Mesenchymal stem cell (in vitro differentiated cells and primary cell): ENCODE data around the gene ITPKB.

ENCODE experiments used
- DNase-seq: peaks from one replicate; pipeline ENCODE4 v3.0.0-alpha.2; 2013
- H2AFZ ChIP-seq: one replicate; pipeline ENCODE4 v1.6.1; 2013; ENCODE audit warnings: low read depth, mild to moderate bottlenecking, control low read depth, inconsistent platforms, low read length, moderate library complexity
- H2AK5ac ChIP-seq: 2 replicates; pipeline ENCODE4 v1.6.1; 2013; ENCODE audit warnings: low read length, moderate library complexity, mild to moderate bottlenecking, inconsistent platforms; ENCODE audit not compliant: severe bottlenecking
- H2BK120ac ChIP-seq: one replicate; pipeline ENCODE4 v1.6.1; 2013; ENCODE audit warnings: low read depth, mild to moderate bottlenecking, inconsistent platforms, low read length, moderate library complexity
- H2BK12ac ChIP-seq, 2 experiments: one replicate each; pipeline ENCODE4 v1.6.1; 2013; ENCODE audit warnings: inconsistent platforms in 2 of 2, low read length in 2 of 2, mild to moderate bottlenecking in 2 of 2, moderate library complexity in 2 of 2, control low read depth in 1 of 2
- H2BK15ac ChIP-seq: one replicate; pipeline ENCODE4 v1.6.1; 2013; ENCODE audit warnings: mild to moderate bottlenecking, low read depth, inconsistent platforms; ENCODE audit not compliant: poor library complexity, severe bottlenecking
- H2BK5ac ChIP-seq: 2 replicates; pipeline ENCODE4 v1.6.1; 2013; ENCODE audit warnings: low read depth, mild to moderate bottlenecking, low read length, control low read depth, inconsistent platforms; ENCODE audit not compliant: poor library complexity, severe bottlenecking
- H3K14ac ChIP-seq, 2 experiments: one replicate each; pipeline ENCODE4 v1.6.1; 2013; ENCODE audit warnings: inconsistent platforms in 2 of 2, low read length in 2 of 2, control low read depth in 1 of 2, mild to moderate bottlenecking in 1 of 2, moderate library complexity in 1 of 2
- H3K18ac ChIP-seq, 2 experiments: one replicate each; pipeline ENCODE4 v1.6.1; 2013; ENCODE audit warnings: inconsistent platforms in 2 of 2, low read length in 2 of 2, control low read depth in 1 of 2, low read depth in 1 of 2, mild to moderate bottlenecking in 1 of 2
- H3K23ac ChIP-seq, 2 experiments: one replicate each; pipeline ENCODE4 v1.6.1; 2013; ENCODE audit warnings: inconsistent platforms in 2 of 2, low read length in 2 of 2, mild to moderate bottlenecking in 2 of 2, moderate library complexity in 2 of 2, control low read depth in 1 of 2
- H3K27ac ChIP-seq: 2 replicates; pipeline ENCODE4 v1.5.1; 2013; ENCODE audit warnings: mild to moderate bottlenecking, moderate library complexity, low read length, control low read depth, inconsistent platforms; ENCODE audit not compliant: poor library complexity, severe bottlenecking
- H3K27me3 ChIP-seq, 2 experiments: 2 replicates each; pipeline versions ENCODE4 v1.6.1 to v1.7.0; 2013; ENCODE audit warnings: low read length in 2 of 2, mild to moderate bottlenecking in 2 of 2, moderate library complexity in 2 of 2, control low read depth in 1 of 2, inconsistent platforms in 1 of 2; ENCODE audit not compliant: control insufficient read depth in 1 of 2, insufficient read depth in 1 of 2
- H3K36me3 ChIP-seq, 2 experiments: 2 replicates each; pipeline versions ENCODE4 v1.6.1 to v1.7.0; 2013; ENCODE audit warnings: low read length in 2 of 2, control low read depth in 1 of 2, inconsistent platforms in 1 of 2, low read depth in 1 of 2, mild to moderate bottlenecking in 1 of 2; ENCODE audit not compliant: insufficient read depth in 2 of 2, control insufficient read depth in 1 of 2
- H3K4ac ChIP-seq, 2 experiments: one replicate each; pipeline ENCODE4 v1.6.1; 2013; ENCODE audit warnings: inconsistent platforms in 2 of 2, low read length in 2 of 2, mild to moderate bottlenecking in 2 of 2, moderate library complexity in 2 of 2, control low read depth in 1 of 2, low read depth in 1 of 2
- H3K4me1 ChIP-seq: 2 replicates; pipeline ENCODE4 v1.6.1; 2013; ENCODE audit warnings: low read depth, low read length, control low read depth; ENCODE audit not compliant: control insufficient read depth, insufficient read depth
- H3K4me2 ChIP-seq: 2 replicates; pipeline ENCODE4 v1.6.1; 2013; ENCODE audit warnings: low read length, mild to moderate bottlenecking, inconsistent platforms; ENCODE audit not compliant: poor library complexity, severe bottlenecking
- H3K4me3 ChIP-seq, 2 experiments: 2 replicates each; pipeline versions ENCODE4 v1.5.1 to v1.7.0; 2013; ENCODE audit warnings: low read length in 2 of 2, mild to moderate bottlenecking in 2 of 2, control low read depth in 1 of 2, low read depth in 1 of 2; ENCODE audit not compliant: insufficient read depth in 1 of 2
- H3K79me1 ChIP-seq: replicated peaks from 2 replicates; pipeline ENCODE4 v1.6.1; 2013; ENCODE audit warnings: mild to moderate bottlenecking, control low read depth, low read length, inconsistent platforms; ENCODE audit not compliant: poor library complexity, severe bottlenecking
- H3K9ac ChIP-seq: 2 replicates; pipeline ENCODE4 v1.7.0; 2013; ENCODE audit warnings: mild to moderate bottlenecking, low read length, moderate library complexity
- H3K9me3 ChIP-seq: 2 replicates; pipeline ENCODE4 v1.7.0; 2013; ENCODE audit warnings: mild to moderate bottlenecking, low read length; ENCODE audit not compliant: control insufficient read depth
- H4K8ac ChIP-seq: one replicate; pipeline ENCODE4 v1.6.1; 2013; ENCODE audit warnings: inconsistent platforms, mild to moderate bottlenecking, low read length, moderate library complexity
- H4K91ac ChIP-seq: one replicate; pipeline ENCODE4 v1.6.1; 2013; ENCODE audit warnings: mild to moderate bottlenecking, low read length, inconsistent platforms
- WGBS: methylation state at CpG from one replicate; pipeline ENCODE4 v1.1.7; 2013; ENCODE audit warnings: mixed read lengths; 5-methylcytosine and 5-hydroxymethylcytosine counted together

ITPKB gene

GRCh38 chr1:226741009-226741408, 1.9 kb upstream of the ITPKB start:
- no peak overlapping the region for H3K4me3 ChIP-seq
- no peak overlapping the region for H3K4me2 ChIP-seq
- no peak overlapping the region for H2BK12ac ChIP-seq
- H4K91ac ChIP-seq = no peak overlapping the region
- no peaks in the 10 kb centered on the region for H3K27me3 ChIP-seq
- no peak overlapping the region for H3K9ac ChIP-seq
- peaks cover 11% of the 10 kb centered on the region for H3K79me1 ChIP-seq
- WGBS = 76% methylated on average over 3 of the region's 3 CpGs
- H3K4ac ChIP-seq = no peak overlapping the region
- peaks cover 8 to 9% of the 10 kb centered on the region in 2 experiments for H3K36me3 ChIP-seq
- no peak overlapping the region for H3K18ac ChIP-seq
- H2AFZ ChIP-seq = no peak overlapping the region
- H3K9me3 ChIP-seq = no peaks in the 10 kb centered on the region
- H3K4me1 ChIP-seq = peaks cover 10% of the 10 kb centered on the region
- H2BK15ac ChIP-seq = no peak overlapping the region
- no peak overlapping the region for H4K8ac ChIP-seq
- no peak overlapping the region for H2BK120ac ChIP-seq
- H2BK5ac ChIP-seq = no peak overlapping the region
- no peak overlapping the region for H2AK5ac ChIP-seq
- DNase-seq = no peak
- H3K27ac ChIP-seq = no peak overlapping the region
- H3K23ac ChIP-seq = no peak overlapping the region
- H3K14ac ChIP-seq = no peak overlapping the region

GRCh38 chr1:226739696-226740065, 599 bp upstream of the ITPKB start:
- H2BK12ac ChIP-seq = no peak overlapping the region
- H2AK5ac ChIP-seq = no peak overlapping the region
- no peak overlapping the region for H3K23ac ChIP-seq
- no peaks in the 10 kb centered on the region for H3K9me3 ChIP-seq
- no peak overlapping the region for H4K8ac ChIP-seq
- H2BK5ac ChIP-seq = no peak overlapping the region
- H3K9ac ChIP-seq = peak overlapping the region; percentile 92
- H3K79me1 ChIP-seq = peaks cover 21% of the 10 kb centered on the region
- H3K27me3 ChIP-seq = no peaks in the 10 kb centered on the region
- no peak overlapping the region for H3K4ac ChIP-seq
- no peak overlapping the region for H3K27ac ChIP-seq
- no peak overlapping the region for H2BK15ac ChIP-seq
- no peak overlapping the region for H3K18ac ChIP-seq
- H3K4me1 ChIP-seq = peaks cover 17% of the 10 kb centered on the region
- no peak overlapping the region for H2BK120ac ChIP-seq
- H3K4me2 ChIP-seq = no peak overlapping the region
- peak overlapping the region in 1 of 2 experiments; percentile 94 for H3K4me3 ChIP-seq
- H4K91ac ChIP-seq = no peak overlapping the region
- H3K14ac ChIP-seq = no peak overlapping the region
- H2AFZ ChIP-seq = no peak overlapping the region
- H3K36me3 ChIP-seq = peaks cover 18 to 22% of the 10 kb centered on the region in 2 experiments
- WGBS = 98% methylated on average over 3 of the region's 3 CpGs
- DNase-seq = no peak

- Histone ChIP-seq H2AK5ac (no peak overlapping the region), H3K18ac (peak overlapping the region; percentile 7 to 92), H2BK12ac (peak overlapping the region in 1 of 2 experiments; percentile 59), H3K14ac (peak overlapping the region in 1 of 2 experiments; percentile 39), H3K4me2 (peak overlapping the region; percentile 98), H3K4ac (peak overlapping the region in 1 of 2 experiments; percentile 82), H3K27me3 (no peaks in the 10 kb centered on the region), H2AFZ (peak overlapping the region; percentile 83), H3K4me1 (peaks cover 19% of the 10 kb centered on the region), H3K9me3 (no peaks in the 10 kb centered on the region), H4K91ac (no peak overlapping the region), H3K9ac (peak overlapping the region; percentile 92), H3K27ac (peak overlapping the region; percentile 69), H2BK15ac (peak overlapping the region; percentile 57), H2BK120ac (peak overlapping the region; percentile 27), H2BK5ac (peak overlapping the region; percentile 34), H3K4me3 (peak overlapping the region; percentile 66 to 94), H3K23ac (peak overlapping the region in 1 of 2 experiments; percentile 77), H3K36me3 (peaks cover 18 to 33% of the 10 kb centered on the region in 2 experiments), H3K79me1 (peaks cover 23% of the 10 kb centered on the region), H4K8ac (peak overlapping the region; percentile 52)
- peak; percentile 59 for DNase-seq
- WGBS = under 1% methylated on average over 41 of the region's 52 CpGs
Observed at GRCh38 chr1:226738421-226738994, 574 bp downstream of the ITPKB start.

GRCh38 chr1:226737819-226738420, 1.2 kb downstream of the ITPKB start:
- peak; percentile 75 for DNase-seq
- peak overlapping the region; percentile 7 to 92 for H3K18ac ChIP-seq
- WGBS = under 1% methylated on average over 45 of the region's 49 CpGs

More at GRCh38 chr1:226737819-226738420, 1.2 kb downstream of the ITPKB start:
- Histone ChIP-seq H3K36me3 (peaks cover 18 to 39% of the 10 kb centered on the region in 2 experiments), H3K79me1 (peaks cover 25% of the 10 kb centered on the region), H4K91ac (peak overlapping the region; percentile 6), H3K27ac (no peak overlapping the region), H4K8ac (peak overlapping the region; percentile 52), H3K14ac (no peak overlapping the region), H2BK120ac (no peak overlapping the region), H2AK5ac (no peak overlapping the region), H2BK12ac (peak overlapping the region in 1 of 2 experiments; percentile 59), H2BK15ac (peak overlapping the region; percentile 15), H3K4ac (peak overlapping the region in 1 of 2 experiments; percentile 81), H3K4me3 (peak overlapping the region; percentile 66 to 94), H3K9ac (peak overlapping the region; percentile 92), H3K4me1 (peaks cover 20% of the 10 kb centered on the region), H3K9me3 (no peaks in the 10 kb centered on the region), H3K4me2 (peak overlapping the region; percentile 98), H2AFZ (peak overlapping the region; percentile 83), H2BK5ac (no peak overlapping the region), H3K27me3 (no peaks in the 10 kb centered on the region), H3K23ac (peak overlapping the region in 1 of 2 experiments; percentile 6)
